Spleen (tissue), 7 donors: ENCODE data around the gene THBS2.

ENCODE experiments used
- CTCF ChIP-seq, 11 experiments: fragments of 200-600 bp in 7 of 11; fragments of 450-650 bp in 4 of 11; sonication (generic) in 4 of 11; IDR thresholded peaks in 8 of 11; conservative IDR thresholded peaks in 3 of 11; 1 replicate in 7 of 11; 2 replicates in 4 of 11; pipeline versions ENCODE4 v1.4.0 to v1.8.0; 2016 to 2021; ENCODE audit warnings: antibody characterized with exemption in 11 of 11, inconsistent platforms in 4 of 11, mild to moderate bottlenecking in 1 of 11
- POLR2AphosphoS5 ChIP-seq, 3 donors: sonication (generic); formaldehyde crosslinking; IDR thresholded peaks; one replicate each; pipeline ENCODE4 v1.5.1; 2017; ENCODE audit warnings: antibody characterized with exemption in 3 of 3
- donor health status: DM: no; HTN: no; CAD: no; lungs with moderate emphysema.
- donor health status: DM: no; HTN: no; CAD: no.
- donor health status: DM: no; HTN: no; CAD: no.

GRCh38 chr6:169300916-169301315 lies 47.3 kb upstream of the THBS2 start:
- TF ChIP-seq CTCF (IDR thresholded peaks at IDR 0.05 in 8 of 11, conservative IDR thresholded peaks at IDR 0.05 in 3 of 11) (no peak), POLR2AphosphoS5 (IDR thresholded peaks at IDR 0.05) (no peak)
